Posterior cingulate gyrus (tissue), 11 donors: ENCODE measurements around the gene SYNJ2.

ENCODE experiments used
- DNase-seq, 10 donors: peaks; one replicate each; pipeline versions ENCODE4 v3.0.0 to v3.0.0-alpha.2; 2020 to 2021; ENCODE audit warnings: mixed read lengths in 3 of 10
- intact Hi-C: fragments of 100-400 bp; cut with DNase I; formaldehyde crosslinking; loops from one replicate; pipeline ENCODE4 v1.15.1; 2023

Gene SYNJ2

GRCh38 chr6:158085261-158086053 is 103.8 kb downstream of the SYNJ2 start:
- intact Hi-C loops: no loop called here
- DNase-seq: peak in 1 of 10 donors; percentile 69

- intact Hi-C loops: no loop called here
- DNase-seq: peak in 1 of 10 donors; percentile 70
Measured at GRCh38 chr6:158086054-158086503, 104.4 kb downstream of the SYNJ2 start.

GRCh38 chr6:158086504-158087223 is 105.0 kb downstream of the SYNJ2 start:
- DNase-seq: peak in 6 of 10 donors; percentile 25 to 88 (median 66)
- intact Hi-C loops: no loop called here

- intact Hi-C loops: no loop called here
- no peak for DNase-seq
Measured at GRCh38 chr6:158087224-158087867, 105.7 kb downstream of the SYNJ2 start.

- peak in 1 of 10 donors; percentile 67 for DNase-seq
- intact Hi-C loops: no loop called here
Measured at GRCh38 chr6:158092806-158093205, 111.1 kb downstream of the SYNJ2 start.

GRCh38 chr6:158095031-158095430 is 113.4 kb downstream of the SYNJ2 start:
- DNase-seq: no peak
- intact Hi-C loops: no loop called here

- intact Hi-C loops: no loop called here
- no peak for DNase-seq
Measured at GRCh38 chr6:158095671-158096070, 114.0 kb downstream of the SYNJ2 start.

GRCh38 chr6:158103228-158103627 is 121.6 kb downstream of the SYNJ2 start:
- intact Hi-C loops: no loop called here
- no peak for DNase-seq

- DNase-seq: no peak
- intact Hi-C loops: no loop called here
Measured at GRCh38 chr6:158104696-158105095, 123.0 kb downstream of the SYNJ2 start.

- DNase-seq: no peak
- intact Hi-C loops: no loop called here
Measured at GRCh38 chr6:158109748-158110147, 128.1 kb downstream of the SYNJ2 start.

GRCh38 chr6:158110986-158111385 is 129.3 kb downstream of the SYNJ2 start:
- peak in 2 of 10 donors; percentile 26 to 31 for DNase-seq
- intact Hi-C loops: no loop called here

- DNase-seq: no peak
- intact Hi-C loops: no loop called here
Measured at GRCh38 chr6:158111987-158112386, 130.3 kb downstream of the SYNJ2 start.

- no peak for DNase-seq
- intact Hi-C loops: no loop called here
Measured at GRCh38 chr6:158113802-158114201, 132.1 kb downstream of the SYNJ2 start.

GRCh38 chr6:158115102-158115501 is 133.4 kb downstream of the SYNJ2 start:
- intact Hi-C loops: no loop called here
- no peak for DNase-seq

- no peak for DNase-seq
- intact Hi-C loops: no loop called here
Measured at GRCh38 chr6:158115508-158115907, 133.8 kb downstream of the SYNJ2 start.

- DNase-seq: no peak
- intact Hi-C loops: no loop called here
Measured at GRCh38 chr6:158118886-158119285, 137.2 kb downstream of the SYNJ2 start.

- intact Hi-C loops: no loop called here
Measured at GRCh38 chr6:158121335-158121734, 139.7 kb downstream of the SYNJ2 start.

GRCh38 chr6:158122048-158122447 is 140.4 kb downstream of the SYNJ2 start:
- intact Hi-C loops: no loop called here
- no peak for DNase-seq

More at GRCh38 chr6:158121335-158121734, 139.7 kb downstream of the SYNJ2 start:
- no peak for DNase-seq

GRCh38 chr6:158124288-158124687 is 142.6 kb downstream of the SYNJ2 start:
- DNase-seq: no peak
- intact Hi-C loops: no loop called here

GRCh38 chr6:158125271-158125670 is 143.6 kb downstream of the SYNJ2 start:
- intact Hi-C loops: no loop called here
- no peak for DNase-seq

GRCh38 chr6:158131926-158132325 is 150.3 kb downstream of the SYNJ2 start:
- DNase-seq: no peak
- intact Hi-C loops: no loop called here
